Esophagus muscularis mucosa (tissue), 4 donors: ENCODE results near the gene PRDM16. TPM values are rescaled to one million over a fixed set of nuclear protein-coding genes. Genes with fewer than 3 reads are reported as not detected.

Experiments
- DNase-seq: peaks from one replicate; pipeline ENCODE4 v3.0.0-alpha.2; 2017; ENCODE audit errors: extremely low spot score
- H3K27ac ChIP-seq, 4 donors: fragments of 200-600 bp; sonication (generic); replicated peaks in 1 of 4; 1 replicate in 3 of 4; 2 replicates in 1 of 4; pipeline ENCODE4 v1.5.1; 2016 to 2019; ENCODE audit warnings: mild to moderate bottlenecking in 1 of 4
- H3K27me3 ChIP-seq, 4 donors: fragments of 200-600 bp; sonication (generic); one replicate each; pipeline versions ENCODE4 v1.5.1 to v1.6.0; 2016 to 2019
- H3K36me3 ChIP-seq, 4 donors: fragments of 200-600 bp; sonication (generic); one replicate each; pipeline ENCODE4 v1.5.1; 2016 to 2019
- H3K4me1 ChIP-seq, 4 donors: fragments of 200-600 bp; sonication (generic); one replicate each; pipeline ENCODE4 v1.5.1; 2016 to 2019
- H3K4me3 ChIP-seq, 4 donors: fragments of 200-600 bp; sonication (generic); 1 replicate in 2 of 4; 2 replicates in 2 of 4; pipeline ENCODE4 v1.5.1; 2016 to 2019; ENCODE audit warnings: mild to moderate bottlenecking in 4 of 4, moderate library complexity in 1 of 4
- H3K9me3 ChIP-seq, 4 donors: fragments of 200-600 bp; sonication (generic); 1 replicate in 3 of 4; 2 replicates in 1 of 4; pipeline ENCODE4 v1.5.1; 2016 to 2019
- CTCF ChIP-seq, 3 experiments: fragments of 200-600 bp in 2 of 3; fragments of 450-650 bp in 1 of 3; sonication (generic) in 2 of 3; IDR thresholded peaks; one replicate each; pipeline ENCODE4 v1.5.1; 2017 to 2019; ENCODE audit warnings: antibody characterized with exemption in 3 of 3, mild to moderate bottlenecking in 2 of 3, moderate library complexity in 1 of 3
- EP300 ChIP-seq: sonication (generic); formaldehyde crosslinking; IDR thresholded peaks from one replicate; pipeline ENCODE4 v1.6.1; 2017; ENCODE audit warnings: antibody characterized with exemption
- POLR2A ChIP-seq: fragments of 450-650 bp; IDR thresholded peaks from one replicate; pipeline ENCODE4 v1.6.1; 2017; ENCODE audit warnings: antibody characterized with exemption, moderate library complexity, mild to moderate bottlenecking, low read depth
- POLR2AphosphoS5 ChIP-seq, 2 donors: sonication (generic); formaldehyde crosslinking; IDR thresholded peaks; one replicate each; pipeline ENCODE4 v1.6.1; 2017; ENCODE audit warnings: antibody characterized with exemption in 2 of 2
- WGBS: methylation state at CpG from one replicate; pipeline ENCODE4 v1.1.5; 2018; 5-methylcytosine and 5-hydroxymethylcytosine counted together
- intact Hi-C: fragments of 100-400 bp; cut with DNase I; formaldehyde crosslinking; loops from one replicate; pipeline ENCODE4 v1.15.1; 2023
- total RNA-seq, 4 donors: library from RNA; depleted of rRNA; stranded (reverse); fragments of >200 nt; gene quantifications; one replicate each; pipeline versions ENCODE4 v1.1.0 to v1.2.1, GENCODE V29; 2016

PRDM16 gene
- total RNA-seq, 4 donors from 2014 or later, result 1.2 to 4.4 (median 2.2) TPM

GRCh38 chr1:3483801-3484444, 414.9 kb downstream of the PRDM16 start:
- H3K9me3 ChIP-seq, result peaks cover 0 to 10% (median 5%) of the 10 kb centered on the region in 4 donors
- no peak for TF ChIP-seq POLR2A
- peak; percentile 65 to 78 (median 66) for TF ChIP-seq CTCF (IDR thresholded peaks at IDR 0.05)
- H3K27me3 ChIP-seq, result peaks cover 0 to 30% (median 0%) of the 10 kb centered on the region in 4 donors
- no peak overlapping the region for H3K27ac ChIP-seq
- H3K36me3 ChIP-seq, result no peaks in the 10 kb centered on the region
- H3K4me3 ChIP-seq, result no peak overlapping the region
- intact Hi-C loops, result no loop called here
- 63% methylated on average over 23 of the region's 31 CpGs for WGBS
- no peaks in the 10 kb centered on the region for H3K4me1 ChIP-seq
- no peak for DNase-seq

GRCh38 chr1:3485016-3485415, 416.0 kb downstream of the PRDM16 start:
- H3K9me3 ChIP-seq, result peaks cover 0 to 12% (median 5%) of the 10 kb centered on the region in 4 donors
- H3K36me3 ChIP-seq, result peaks cover 0 to 8% (median 3%) of the 10 kb centered on the region in 4 donors
- no peak overlapping the region for H3K27ac ChIP-seq
- H3K4me3 ChIP-seq, result no peak overlapping the region
- peaks cover 0 to 39% (median 0%) of the 10 kb centered on the region in 4 donors for H3K27me3 ChIP-seq
- WGBS, result 96% methylated on average over 9 of the region's 14 CpGs
- no peaks in the 10 kb centered on the region for H3K4me1 ChIP-seq
- no peak for TF ChIP-seq EP300
- TF ChIP-seq POLR2A, result no peak
- no peak for TF ChIP-seq POLR2AphosphoS5 (IDR thresholded peaks at IDR 0.05)
- TF ChIP-seq CTCF (IDR thresholded peaks at IDR 0.05), result no peak
- DNase-seq, result no peak
- intact Hi-C loops, result no loop called here

Other genes with a start within 250 kb of the PRDM16 start
- gene ACTRT2, start 47.7 kb upstream of the PRDM16 start, total RNA-seq, result not detected